Astrocyte of the spinal cord (primary cell): ENCODE data around the gene BCL11A.

Experiments used
- DNase-seq: peaks from one replicate; pipeline ENCODE4 v3.0.0; 2011; ENCODE audit warnings: low read depth, low spot score
- H3K4me3 ChIP-seq: 2 replicates; pipeline ENCODE4 v1.5.1; 2011; ENCODE audit warnings: low read depth, mild to moderate bottlenecking, low read length, moderate library complexity
- CTCF ChIP-seq: IDR thresholded peaks from 2 replicates; pipeline ENCODE4 v1.5.1; 2012; ENCODE audit warnings: low read depth, mild to moderate bottlenecking, low read length, inconsistent platforms
- in situ Hi-C: cut with HindIII; loops from 2 replicates; pipeline ENCODE4 v1.10.0; 2017; ENCODE audit warnings: low sequenced_read_pairs

BCL11A gene

GRCh38 chr2:60433018-60433596 is 120.3 kb downstream of the BCL11A start:
- H3K4me3 ChIP-seq: no peak overlapping the region
- in situ Hi-C loops: no loop called here
- no peak for TF ChIP-seq CTCF
- DNase-seq: no peak

GRCh38 chr2:60432035-60432601 is 121.3 kb downstream of the BCL11A start:
- no peak overlapping the region for H3K4me3 ChIP-seq
- no peak for TF ChIP-seq CTCF
- no peak for DNase-seq
- in situ Hi-C loops: no loop called here

GRCh38 chr2:60429681-60430080 is 123.8 kb downstream of the BCL11A start:
- H3K4me3 ChIP-seq: no peak overlapping the region
- DNase-seq: no peak
- in situ Hi-C loops: no loop called here
- no peak for TF ChIP-seq CTCF

- no peak for DNase-seq
- TF ChIP-seq CTCF: no peak
- in situ Hi-C loops: no loop called here
- H3K4me3 ChIP-seq: no peak overlapping the region
Measured at GRCh38 chr2:60426880-60427279, 126.6 kb downstream of the BCL11A start.

GRCh38 chr2:60426341-60426740 is 127.1 kb downstream of the BCL11A start:
- no peak overlapping the region for H3K4me3 ChIP-seq
- TF ChIP-seq CTCF: no peak
- no peak for DNase-seq
- in situ Hi-C loops: no loop called here

GRCh38 chr2:60424233-60424632 is 129.2 kb downstream of the BCL11A start:
- no peak overlapping the region for H3K4me3 ChIP-seq
- no peak for TF ChIP-seq CTCF
- in situ Hi-C loops: no loop called here
- no peak for DNase-seq

GRCh38 chr2:60423505-60423904 is 129.9 kb downstream of the BCL11A start:
- TF ChIP-seq CTCF: no peak
- H3K4me3 ChIP-seq: no peak overlapping the region
- in situ Hi-C loops: no loop called here
- DNase-seq: no peak
